ENCODE results near the gene ARHGEF28. TPM values are rescaled to one million over a fixed set of nuclear protein-coding genes. Genes with fewer than 3 reads are reported as not detected.

The ARHGEF28 gene
- total and polyA plus RNA-seq, 2 donors (not counting 1 experiment from before 2014, with no cell fraction given) = not detected

DNA sequence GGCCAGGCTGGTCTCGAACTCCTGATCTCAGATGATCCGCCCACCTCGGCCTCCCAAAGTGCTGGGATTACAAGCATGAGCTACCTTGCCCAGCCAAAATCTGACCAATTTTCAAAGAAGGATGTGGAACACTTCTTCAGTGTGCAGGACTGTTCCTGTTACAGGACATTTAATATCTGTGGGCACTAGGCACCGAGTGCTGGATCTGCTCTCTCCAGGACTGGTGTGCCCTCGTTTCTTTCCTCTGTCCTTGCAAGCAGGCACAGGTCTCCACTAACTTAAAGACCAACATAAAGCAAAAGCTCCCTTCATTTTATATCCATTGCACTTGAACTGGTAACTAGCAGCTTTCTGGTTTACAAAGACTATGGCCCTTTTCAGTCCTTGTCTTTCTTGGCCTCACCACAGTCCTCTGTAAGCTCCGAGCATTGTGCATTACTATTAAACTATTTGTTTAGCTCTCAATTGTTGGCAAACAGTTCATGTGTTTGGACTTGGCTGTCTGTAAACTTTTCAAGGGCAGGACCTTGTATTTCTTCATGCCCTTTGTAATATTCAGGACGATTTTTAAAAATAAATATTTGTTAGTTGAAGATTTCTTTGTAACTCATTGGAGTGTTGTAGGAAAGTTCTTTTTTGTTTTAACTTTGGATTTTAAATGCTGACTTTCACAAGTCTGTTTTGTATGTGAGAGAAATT is 37.3 kb downstream of the ARHGEF28 start:
- no peak overlapping the region for H3K4me2 ChIP-seq (replicated peaks; ENCODE audit: low read depth, low read length, poor library complexity, severe bottlenecking)
- no peak overlapping the region for H3K4me3 ChIP-seq (ENCODE audit: control extremely low read depth in 1 of 5, extremely low read depth in 1 of 5, insufficient read depth in 1 of 5, low read depth in 2 of 5, low read length in 4 of 5)
- no peak for ATAC-seq (ENCODE audit: low read depth)
- no peak overlapping the region for H2AFZ ChIP-seq (ENCODE audit: insufficient read depth, low read depth, low read length, poor library complexity, severe bottlenecking)
- H3K4me1 ChIP-seq (ENCODE audit: control insufficient read depth in 2 of 2, insufficient read depth in 2 of 2, low read length in 2 of 2) = no peaks in the 10 kb centered on the region
- no peaks in the 10 kb centered on the region for H3K36me3 ChIP-seq (replicated peaks in 1 of 2; ENCODE audit: control extremely low read depth in 1 of 2, control insufficient read depth in 1 of 2, extremely low read depth in 1 of 2, insufficient read depth in 2 of 2, low read length in 1 of 2)
- no peak for TF ChIP-seq EZH2 (IDR thresholded peaks at IDR 0.05; ENCODE audit: borderline replicate concordance, insufficient read depth, low read depth, low read length, poor library complexity, severe bottlenecking)
- TF ChIP-seq, protein P1, sequence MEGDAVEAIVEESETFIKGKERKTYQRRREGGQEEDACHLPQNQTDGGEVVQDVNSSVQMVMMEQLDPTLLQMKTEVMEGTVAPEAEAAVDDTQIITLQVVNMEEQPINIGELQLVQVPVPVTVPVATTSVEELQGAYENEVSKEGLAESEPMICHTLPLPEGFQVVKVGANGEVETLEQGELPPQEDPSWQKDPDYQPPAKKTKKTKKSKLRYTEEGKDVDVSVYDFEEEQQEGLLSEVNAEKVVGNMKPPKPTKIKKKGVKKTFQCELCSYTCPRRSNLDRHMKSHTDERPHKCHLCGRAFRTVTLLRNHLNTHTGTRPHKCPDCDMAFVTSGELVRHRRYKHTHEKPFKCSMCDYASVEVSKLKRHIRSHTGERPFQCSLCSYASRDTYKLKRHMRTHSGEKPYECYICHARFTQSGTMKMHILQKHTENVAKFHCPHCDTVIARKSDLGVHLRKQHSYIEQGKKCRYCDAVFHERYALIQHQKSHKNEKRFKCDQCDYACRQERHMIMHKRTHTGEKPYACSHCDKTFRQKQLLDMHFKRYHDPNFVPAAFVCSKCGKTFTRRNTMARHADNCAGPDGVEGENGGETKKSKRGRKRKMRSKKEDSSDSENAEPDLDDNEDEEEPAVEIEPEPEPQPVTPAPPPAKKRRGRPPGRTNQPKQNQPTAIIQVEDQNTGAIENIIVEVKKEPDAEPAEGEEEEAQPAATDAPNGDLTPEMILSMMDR (IDR thresholded peaks at IDR 0.05) = no peak
- H3K27me3 ChIP-seq (replicated peaks in 1 of 4; ENCODE audit: control extremely low read depth in 1 of 4, control insufficient read depth in 3 of 4, insufficient read depth in 4 of 4, low read length in 3 of 4) = peaks cover 0 to 9% (median 1%) of the 10 kb centered on the region in 4 experiments
- Mint-ChIP-seq H3K27me3 (peaks cover 17% of the 10 kb centered on the region), H3K27ac (no peak overlapping the region), H3K4me3 (no peak overlapping the region), H3K4me1 (no peaks in the 10 kb centered on the region), H3K9me3 (ENCODE audit: insufficient read depth) (no peaks in the 10 kb centered on the region)
- WGBS (ENCODE audit: insufficient coverage) = 91% methylated on average over 5 of the region's 7 CpGs
- H3K9me3 ChIP-seq (ENCODE audit: control extremely low read depth in 1 of 3, control insufficient read depth in 2 of 3, insufficient read depth in 1 of 3, low read length in 2 of 3) = no peaks in the 10 kb centered on the region
- no peaks in the 10 kb centered on the region for H3K79me2 ChIP-seq (ENCODE audit: control insufficient read depth, insufficient read depth, low read length)
- no peak overlapping the region for H3K9ac ChIP-seq (ENCODE audit: low read length)
- no peak overlapping the region for H3K27ac ChIP-seq (ENCODE audit: low read length in 2 of 2)
- ChIA-PET CTCF (no interaction called here), POLR2A (no interaction called here)
- DNase-seq = no peak
- H4K20me1 ChIP-seq (ENCODE audit: control insufficient read depth, insufficient read depth, low read length, poor library complexity, severe bottlenecking) = no peaks in the 10 kb centered on the region
- intact Hi-C loops (cut with micrococcal nuclease) = no loop called here

DNA sequence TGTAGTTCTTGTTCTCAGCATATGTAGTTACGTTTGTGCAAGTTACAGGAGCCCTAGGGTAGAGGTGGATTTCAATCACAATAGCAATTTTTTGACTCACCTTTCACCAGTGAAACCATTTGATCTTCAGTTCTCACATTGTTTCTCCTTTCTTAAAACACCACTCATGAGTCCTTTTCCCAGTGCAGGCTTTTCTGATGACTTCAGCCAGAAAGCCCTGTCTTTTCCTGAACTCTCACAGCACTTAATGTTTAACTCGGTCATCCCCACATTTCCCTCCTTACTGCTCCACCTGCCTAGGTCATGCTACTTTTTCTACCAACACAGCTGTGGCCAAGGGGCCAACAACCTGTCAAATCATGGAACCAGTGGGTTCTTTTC is 37.9 kb downstream of the ARHGEF28 start:
- WGBS (ENCODE audit: insufficient coverage) = 46% methylated on average over 1 of the region's 2 CpGs
- ChIA-PET POLR2A (no interaction called here), CTCF (no interaction called here)
- H3K9ac ChIP-seq (ENCODE audit: low read length) = no peak overlapping the region
- no peaks in the 10 kb centered on the region for H3K9me3 ChIP-seq (ENCODE audit: control extremely low read depth in 1 of 3, control insufficient read depth in 2 of 3, insufficient read depth in 1 of 3, low read length in 2 of 3)
- Mint-ChIP-seq H3K9me3 (ENCODE audit: insufficient read depth) (no peaks in the 10 kb centered on the region), H3K4me1 (no peaks in the 10 kb centered on the region), H3K27ac (no peak overlapping the region), H3K27me3 (peaks cover 17% of the 10 kb centered on the region), H3K4me3 (no peak overlapping the region)
- H4K20me1 ChIP-seq (ENCODE audit: control insufficient read depth, insufficient read depth, low read length, poor library complexity, severe bottlenecking) = no peaks in the 10 kb centered on the region
- H3K36me3 ChIP-seq (replicated peaks in 1 of 2; ENCODE audit: control extremely low read depth in 1 of 2, control insufficient read depth in 1 of 2, extremely low read depth in 1 of 2, insufficient read depth in 2 of 2, low read length in 1 of 2) = no peaks in the 10 kb centered on the region
- no peak overlapping the region for H2AFZ ChIP-seq (ENCODE audit: insufficient read depth, low read depth, low read length, poor library complexity, severe bottlenecking)
- H3K4me1 ChIP-seq (ENCODE audit: control insufficient read depth in 2 of 2, insufficient read depth in 2 of 2, low read length in 2 of 2) = no peaks in the 10 kb centered on the region
- TF ChIP-seq, protein P1 (IDR thresholded peaks at IDR 0.05) = no peak
- TF ChIP-seq EZH2 (IDR thresholded peaks at IDR 0.05; ENCODE audit: borderline replicate concordance, insufficient read depth, low read depth, low read length, poor library complexity, severe bottlenecking) = no peak
- no peak overlapping the region for H3K27ac ChIP-seq (ENCODE audit: low read length in 2 of 2)
- H3K79me2 ChIP-seq (ENCODE audit: control insufficient read depth, insufficient read depth, low read length) = no peaks in the 10 kb centered on the region
- H3K4me2 ChIP-seq (replicated peaks; ENCODE audit: low read depth, low read length, poor library complexity, severe bottlenecking) = no peak overlapping the region
- DNase-seq (no peak), ATAC-seq (ENCODE audit: low read depth) (no peak)
- H3K27me3 ChIP-seq (replicated peaks in 1 of 4; ENCODE audit: control extremely low read depth in 1 of 4, control insufficient read depth in 3 of 4, insufficient read depth in 4 of 4, low read length in 3 of 4) = peaks cover 0 to 9% (median 1%) of the 10 kb centered on the region in 4 experiments
- no peak overlapping the region for H3K4me3 ChIP-seq (ENCODE audit: control extremely low read depth in 1 of 5, extremely low read depth in 1 of 5, insufficient read depth in 1 of 5, low read depth in 2 of 5, low read length in 4 of 5)
- intact Hi-C loops (cut with micrococcal nuclease) = no loop called here

All from B cell (primary cell).